OCI-M1 (cell line): Measurements from ENCODE around the gene SEC31A.
"Not testable (repeated sequence)": the region's sequence is repeated elsewhere in the genome, so short reads cannot be mapped to it uniquely, and the experiment has no call there.

ENCODE experiments used
- DNase-seq: peaks from one replicate; lab custom pipeline; 2025; lab: John Stamatoyannopoulos, UW

The SEC31A gene

DNA sequence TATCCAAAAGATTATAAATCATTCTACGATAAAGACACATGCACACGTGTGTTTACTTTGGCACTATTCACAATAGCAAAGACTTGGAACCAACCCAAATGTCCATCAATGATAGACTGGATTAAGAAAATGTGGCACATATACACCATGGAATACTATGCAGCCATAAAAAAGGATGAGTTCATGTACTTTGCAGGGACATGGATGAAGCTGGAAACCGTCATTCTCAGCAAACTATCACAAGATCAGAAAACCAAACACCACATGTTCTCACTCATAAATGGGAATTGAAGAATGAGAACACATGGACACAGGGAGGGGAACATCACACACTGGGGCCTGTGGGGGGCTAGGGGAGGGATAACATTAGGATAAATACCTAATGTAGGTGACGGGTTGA is 57.9 kb downstream of the SEC31A start:
- DNase-seq, result not testable (repeated sequence)

DNA sequence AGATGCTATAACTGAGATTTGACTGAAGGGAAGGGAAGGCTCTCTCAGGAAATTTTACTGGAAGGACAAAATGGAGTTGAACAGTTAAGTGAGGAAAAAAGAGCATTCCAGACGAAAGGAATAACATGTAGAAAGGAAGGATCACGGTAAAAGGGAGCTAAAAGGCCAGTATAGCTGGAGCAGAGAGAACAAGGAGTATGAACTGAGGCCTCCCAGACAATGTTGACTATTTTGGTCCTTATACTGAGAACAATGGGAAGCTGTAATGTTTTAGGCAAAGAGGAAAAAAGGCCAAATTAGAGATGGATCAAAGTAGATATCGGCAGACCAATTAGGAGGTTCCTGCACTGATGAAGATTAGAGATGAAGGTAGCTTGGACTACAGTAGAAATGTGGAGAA is 65.5 kb downstream of the SEC31A start:
- DNase-seq, result no peak

DNA sequence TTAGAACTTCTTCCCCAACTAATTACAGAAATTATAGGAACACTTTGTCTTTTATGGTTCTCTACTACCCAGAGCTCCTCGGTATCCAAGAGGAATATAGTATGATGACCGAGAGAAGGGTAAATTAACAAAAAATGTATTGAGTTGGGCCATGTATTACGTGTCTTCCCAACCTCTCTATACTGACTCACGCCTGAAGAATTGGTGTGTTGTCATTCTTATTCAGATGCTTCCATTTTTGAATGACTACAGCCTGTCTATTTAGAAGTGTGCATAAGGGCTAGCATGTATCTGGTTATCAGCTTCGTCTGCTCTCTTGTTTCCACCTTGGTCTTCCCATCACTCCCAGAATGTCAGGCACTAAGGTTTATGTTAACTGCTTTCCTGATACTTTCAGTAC is 67.9 kb downstream of the SEC31A start:
- DNase-seq, result no peak

DNA sequence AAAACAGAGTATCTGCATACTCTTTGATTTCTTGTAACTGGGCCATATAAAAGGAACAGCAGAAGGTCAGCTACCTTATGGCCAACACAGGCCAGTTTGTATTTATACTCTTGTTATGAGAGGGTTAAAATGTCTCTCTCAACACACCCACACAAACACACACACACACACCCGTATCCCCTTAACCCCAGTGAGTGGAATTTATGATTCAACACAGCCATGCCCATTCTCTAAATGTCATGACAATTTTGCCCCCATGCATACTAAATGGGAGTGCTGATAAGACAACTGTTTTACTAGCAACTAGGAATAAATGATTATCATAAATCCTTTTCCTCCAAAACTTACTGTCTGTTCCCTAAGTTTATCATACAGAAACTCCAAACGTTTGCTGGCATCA is 70.3 kb downstream of the SEC31A start:
- no peak for DNase-seq

DNA sequence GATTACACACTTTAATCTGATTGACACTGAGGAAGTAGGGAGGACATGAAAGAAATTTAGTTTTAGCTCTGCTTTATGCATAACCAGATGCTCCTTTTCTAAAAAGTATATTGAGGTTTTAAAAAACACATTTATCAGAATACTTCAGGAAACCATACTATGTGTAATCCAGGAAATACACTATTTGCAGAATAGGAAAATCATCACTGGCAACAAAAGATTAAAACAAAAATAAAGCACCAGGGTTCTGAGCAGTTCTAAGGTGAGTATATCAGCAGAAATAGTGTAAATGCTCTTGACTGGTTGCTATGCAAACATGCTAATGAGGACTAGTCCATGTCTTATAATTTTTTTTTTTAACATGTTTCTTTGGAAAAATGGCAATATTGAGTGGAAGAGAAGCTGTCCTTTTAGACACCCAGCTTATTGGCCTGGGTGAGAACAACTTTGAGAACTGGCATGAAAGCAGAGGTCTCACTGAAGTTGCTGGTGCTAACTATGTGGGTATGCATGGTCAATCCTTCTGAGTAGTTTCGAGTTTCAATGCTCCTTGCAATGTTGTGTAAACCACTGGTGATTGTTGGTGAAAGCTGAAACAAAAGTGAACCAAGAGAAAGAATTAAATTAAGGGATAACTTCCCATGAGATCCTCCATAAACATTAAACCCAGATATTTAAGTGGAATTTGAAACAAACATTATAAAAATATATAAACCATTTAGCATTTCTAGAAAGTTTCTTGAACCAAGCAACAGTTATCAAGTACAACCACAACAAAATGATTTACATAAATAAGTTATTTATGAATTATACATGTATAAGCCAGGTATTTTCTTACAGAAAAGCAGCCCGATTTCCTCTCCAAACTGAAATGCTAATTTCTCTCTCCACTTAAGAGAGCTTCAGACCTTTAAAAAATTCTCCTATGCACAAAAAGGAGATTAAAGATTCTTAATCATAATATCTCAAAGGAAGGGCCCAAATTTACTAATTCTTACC is 72.0 kb downstream of the SEC31A start:
- DNase-seq, result no peak

DNA sequence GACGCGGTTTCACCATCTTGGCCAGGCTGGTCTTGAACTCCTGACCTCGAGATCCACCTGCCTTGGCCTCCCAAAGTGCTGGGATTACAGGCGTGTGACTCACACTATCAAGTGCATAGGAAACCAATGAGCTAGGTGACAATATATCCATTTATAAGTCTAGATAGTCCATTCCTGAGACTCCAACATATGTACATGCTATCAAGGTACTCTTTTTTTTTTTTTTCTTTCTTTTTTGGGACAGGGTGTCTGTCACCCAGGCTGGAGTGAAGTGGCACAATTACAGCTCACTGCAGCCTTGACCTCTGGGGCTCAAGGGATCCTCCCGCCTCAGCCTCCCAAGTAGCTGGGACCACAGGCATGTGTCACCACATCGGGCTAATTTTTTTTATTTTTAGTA is 74.1 kb downstream of the SEC31A start:
- not testable (repeated sequence) for DNase-seq

DNA sequence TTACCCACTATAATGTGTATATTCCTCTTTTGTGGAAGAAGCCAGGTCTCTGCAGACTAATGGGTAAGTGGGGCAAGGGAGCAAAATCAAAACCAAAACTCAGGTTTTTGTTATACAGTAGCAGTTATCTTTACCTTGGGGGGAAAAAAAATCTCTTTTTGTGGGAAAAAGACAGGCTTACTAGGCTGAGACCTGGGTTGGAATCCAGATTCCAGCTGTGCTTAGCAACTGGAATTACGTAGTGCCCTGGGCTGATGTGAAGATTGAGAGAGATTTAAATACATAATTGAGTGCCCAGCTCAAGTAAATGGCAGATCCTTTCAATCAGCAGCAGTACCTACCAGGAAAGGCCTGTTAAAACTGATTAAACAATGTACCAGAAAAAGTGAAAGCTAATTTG is 76.9 kb downstream of the SEC31A start:
- no peak for DNase-seq

DNA sequence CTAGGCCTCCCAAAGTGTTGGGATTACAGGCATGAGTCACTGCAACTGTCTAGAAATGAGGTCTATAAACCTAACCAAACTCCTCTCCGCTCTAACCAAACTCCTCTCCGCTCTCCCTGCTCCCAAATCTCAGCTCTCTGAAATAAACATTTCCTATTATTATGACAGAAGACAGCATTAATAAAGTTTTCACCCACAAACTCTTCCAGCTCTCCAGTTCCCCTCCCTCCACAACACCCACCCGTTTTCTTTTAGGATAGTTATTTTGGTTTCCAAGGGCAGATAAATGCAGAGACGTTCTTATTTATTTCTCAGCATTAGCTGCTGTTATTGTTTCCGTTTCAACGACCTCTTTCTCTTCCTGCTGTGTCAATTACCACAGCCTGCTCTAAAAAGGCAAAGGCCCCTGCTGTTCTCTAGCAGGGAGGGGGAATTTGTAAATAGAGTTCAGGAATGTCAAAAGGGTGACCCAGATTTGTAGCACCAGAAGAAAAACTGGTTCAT is 79.1 kb downstream of the SEC31A start:
- no peak for DNase-seq

DNA sequence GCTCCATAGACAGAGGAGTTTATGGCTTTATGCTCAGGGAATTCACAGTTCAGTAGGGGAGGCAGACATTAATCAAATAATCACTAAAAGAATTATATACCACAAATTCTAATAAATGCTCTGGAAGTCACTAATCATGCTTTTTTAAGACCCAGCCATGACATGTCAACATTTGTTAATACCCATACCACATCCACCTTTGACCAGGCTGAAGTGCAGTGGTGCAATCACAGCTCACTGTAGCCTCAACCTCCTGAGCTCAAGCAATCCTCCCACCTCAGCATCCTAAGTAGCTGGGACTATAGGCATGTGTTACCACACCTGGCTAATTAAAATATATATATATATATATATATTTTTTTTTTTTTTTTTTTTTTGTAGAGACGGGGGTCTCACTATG is 79.6 kb downstream of the SEC31A start:
- DNase-seq, result no peak

DNA sequence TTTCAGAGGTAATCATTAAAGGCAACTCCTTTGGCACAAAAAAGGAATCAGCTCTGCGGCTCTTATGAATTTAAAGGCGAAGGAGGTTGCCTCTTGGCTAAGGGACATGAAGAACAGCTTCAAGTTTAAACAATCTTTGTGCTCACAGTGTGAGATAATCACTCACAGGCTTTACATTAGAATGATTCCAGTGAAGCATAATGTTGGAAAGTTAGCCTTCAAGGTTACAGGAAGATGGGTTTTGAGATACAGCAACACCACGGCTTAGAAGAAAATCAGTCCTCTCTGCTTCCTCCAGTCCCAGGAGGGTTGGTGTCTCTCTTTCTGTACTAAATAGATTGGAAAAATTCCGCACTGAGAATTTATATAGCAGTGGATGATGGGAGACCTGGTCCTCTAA is 80.8 kb downstream of the SEC31A start:
- no peak for DNase-seq

DNA sequence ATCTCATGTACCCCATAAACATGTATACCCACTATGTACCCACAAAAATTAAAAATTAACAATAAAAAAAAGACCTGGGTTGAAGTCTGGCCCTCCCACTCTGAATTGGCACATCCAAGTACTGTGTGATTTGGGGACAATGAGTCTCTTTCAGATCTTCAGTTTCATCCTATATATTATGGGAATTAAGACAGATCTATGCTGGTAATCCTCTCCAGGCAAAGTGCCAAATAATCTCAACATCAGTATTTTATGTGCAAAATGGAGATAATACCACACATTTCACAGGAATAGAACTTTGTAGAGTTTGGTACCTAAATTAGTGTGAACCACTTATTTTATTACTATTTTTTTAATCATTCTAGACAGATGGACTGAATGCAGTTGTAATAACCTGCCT is 81.3 kb downstream of the SEC31A start:
- DNase-seq, result no peak

DNA sequence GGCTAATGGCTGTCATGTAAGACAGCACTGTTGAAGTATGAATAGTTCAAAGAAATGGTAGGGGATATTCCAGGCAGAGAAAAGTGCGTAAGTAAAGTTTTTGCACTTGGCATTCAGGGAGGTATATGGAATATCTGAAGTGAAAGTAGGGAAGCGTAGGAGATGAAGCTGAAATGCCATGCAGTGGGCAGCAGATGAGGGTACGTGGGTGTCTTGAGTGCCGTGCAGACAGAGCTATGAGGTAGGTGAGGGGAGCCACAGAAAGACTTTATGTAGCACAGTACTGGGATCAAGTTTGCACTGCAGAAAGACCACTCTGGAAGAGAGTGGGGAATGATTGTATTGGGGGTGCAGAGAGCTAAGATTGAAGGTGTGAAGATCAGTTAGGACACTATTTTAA is 87.2 kb downstream of the SEC31A start:
- no peak for DNase-seq

DNA sequence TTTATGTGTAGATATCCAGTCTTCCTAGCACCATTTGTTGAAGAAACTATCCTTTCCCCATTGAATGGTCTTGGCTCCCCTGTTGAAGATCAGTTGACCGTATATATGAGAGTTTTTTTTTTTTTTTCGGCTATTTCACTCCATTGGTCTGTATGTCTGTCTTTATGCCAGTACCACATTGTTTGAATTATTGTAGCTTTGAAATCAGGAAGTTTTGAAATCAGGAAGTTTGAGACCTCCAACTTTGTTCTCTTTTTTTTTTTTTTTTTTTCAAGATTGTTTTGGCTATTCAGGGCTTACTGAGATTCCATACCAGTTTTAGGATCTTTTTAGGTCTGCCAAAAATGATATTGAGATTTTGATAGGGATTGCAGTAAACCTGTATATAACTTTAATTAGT is 88.0 kb downstream of the SEC31A start:
- peak; percentile 40 for DNase-seq

DNA sequence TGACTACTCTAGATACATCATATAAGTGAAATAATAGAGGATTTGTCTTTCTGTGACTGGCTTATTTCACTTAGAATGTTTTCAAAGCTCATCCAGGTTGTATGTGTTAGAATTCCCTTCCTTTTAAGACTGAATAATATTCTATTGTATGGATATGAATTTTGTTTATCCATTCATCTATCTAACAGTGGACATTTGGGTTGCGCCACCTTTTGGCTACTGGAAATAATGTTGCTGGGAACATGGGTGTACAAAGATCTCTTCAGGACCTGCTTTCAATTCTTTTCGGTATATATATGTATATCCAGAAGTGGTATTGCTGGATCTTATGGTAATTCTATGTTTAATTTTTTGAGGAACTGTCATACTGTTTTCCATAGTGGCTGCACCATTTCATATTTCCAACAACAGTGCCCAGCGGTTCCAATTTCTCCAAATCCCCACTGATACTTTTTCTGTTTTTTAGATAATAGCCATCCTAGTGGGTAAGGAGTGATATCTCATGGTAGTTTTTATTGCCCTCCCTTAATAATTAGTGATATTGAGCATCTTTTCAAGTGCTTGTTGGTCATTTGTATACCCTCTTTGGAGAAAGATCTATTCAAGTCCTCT is 88.9 kb downstream of the SEC31A start:
- peak; percentile 59 for DNase-seq

DNA sequence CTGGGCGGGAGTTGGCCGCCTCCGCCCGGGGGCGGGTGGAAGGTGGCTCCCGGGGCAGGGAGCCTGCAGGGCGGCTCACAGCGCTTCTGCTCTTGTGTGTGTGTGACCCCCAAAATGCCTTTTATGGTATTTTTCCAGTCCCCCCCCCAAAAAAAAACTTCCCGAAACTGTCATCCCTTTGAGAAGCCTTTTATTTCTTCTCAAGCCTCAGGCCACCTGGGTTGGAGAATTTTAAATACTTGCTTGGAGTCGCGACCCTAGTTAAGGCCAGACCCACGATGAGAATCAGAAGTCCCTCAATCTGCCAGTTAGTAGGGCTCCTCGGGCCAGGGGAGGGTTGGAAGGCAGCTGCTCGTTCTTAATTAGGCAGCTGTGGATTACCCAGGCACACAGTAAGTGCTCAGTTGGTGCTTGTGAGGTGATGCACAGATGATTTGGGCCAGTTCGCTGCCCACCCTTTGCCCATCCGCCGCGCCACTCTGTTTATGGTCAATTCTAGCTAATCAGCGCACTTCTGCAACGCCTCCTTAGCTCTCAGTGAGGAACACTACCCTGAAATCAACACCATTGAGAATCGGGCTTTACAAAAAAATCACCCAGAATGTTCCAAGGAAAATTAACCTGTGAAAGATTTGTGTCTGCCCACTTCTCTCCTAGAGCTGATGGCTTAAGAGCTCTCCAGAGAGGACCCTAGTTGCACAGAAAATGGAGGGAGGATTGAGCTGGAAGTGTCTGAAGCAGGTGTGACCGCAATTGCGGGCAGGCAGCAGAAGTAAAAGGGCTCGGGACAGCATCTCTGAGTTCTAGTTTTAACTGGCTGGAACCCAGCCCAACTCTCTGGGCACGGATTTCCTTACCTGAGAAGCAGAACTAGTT is 91.7 kb downstream of the SEC31A start:
- DNase-seq, result no peak

DNA sequence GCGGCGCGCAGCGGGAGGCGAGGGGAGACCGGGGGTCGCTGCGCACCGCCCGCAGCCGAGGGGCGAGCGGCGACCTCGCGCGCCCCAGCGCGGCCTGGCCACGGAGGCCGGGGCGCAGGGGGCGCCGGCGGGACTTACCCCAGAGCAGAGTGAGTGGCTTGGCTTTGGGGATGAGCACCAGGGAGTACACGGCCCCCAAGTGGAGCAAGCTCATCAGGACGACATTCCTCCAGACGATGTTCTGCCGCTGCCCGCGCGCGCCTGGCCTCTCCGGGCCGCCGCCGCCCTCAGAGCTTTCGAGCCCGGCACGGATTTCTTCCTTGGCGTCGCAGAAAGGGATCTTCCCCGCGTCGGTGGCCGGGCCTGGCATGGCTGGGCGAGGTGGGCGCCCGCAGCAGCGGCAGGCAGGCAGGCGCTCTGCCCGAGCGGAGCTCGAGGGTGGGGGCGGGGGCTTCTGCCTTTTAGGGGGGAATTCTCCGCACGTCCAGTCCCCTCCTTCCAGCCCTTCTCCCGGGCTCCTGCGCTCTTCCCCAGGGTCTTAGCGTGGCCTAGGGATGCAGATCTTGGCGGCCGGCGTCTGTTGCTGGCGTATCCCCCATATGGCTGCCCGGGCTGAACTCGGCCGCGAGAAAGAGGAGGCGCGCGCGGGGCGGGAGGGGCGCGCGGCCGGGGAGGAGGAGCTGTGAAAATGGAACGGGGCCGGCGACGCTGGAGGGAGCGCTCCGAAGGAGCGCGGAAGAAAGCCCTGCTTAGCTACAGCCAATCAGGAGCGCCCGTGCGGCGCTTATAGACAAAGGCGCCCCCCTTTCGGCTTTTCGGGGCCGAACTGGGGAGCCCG is 92.6 kb downstream of the SEC31A start, which contains the start of gene SCD5:
SCD5 (minus strand) TSS at position 629 of the 838 bp plus-strand sequence; CDS start at position 370, 259 bp downstream.
- peak; percentile 15 for DNase-seq

DNA sequence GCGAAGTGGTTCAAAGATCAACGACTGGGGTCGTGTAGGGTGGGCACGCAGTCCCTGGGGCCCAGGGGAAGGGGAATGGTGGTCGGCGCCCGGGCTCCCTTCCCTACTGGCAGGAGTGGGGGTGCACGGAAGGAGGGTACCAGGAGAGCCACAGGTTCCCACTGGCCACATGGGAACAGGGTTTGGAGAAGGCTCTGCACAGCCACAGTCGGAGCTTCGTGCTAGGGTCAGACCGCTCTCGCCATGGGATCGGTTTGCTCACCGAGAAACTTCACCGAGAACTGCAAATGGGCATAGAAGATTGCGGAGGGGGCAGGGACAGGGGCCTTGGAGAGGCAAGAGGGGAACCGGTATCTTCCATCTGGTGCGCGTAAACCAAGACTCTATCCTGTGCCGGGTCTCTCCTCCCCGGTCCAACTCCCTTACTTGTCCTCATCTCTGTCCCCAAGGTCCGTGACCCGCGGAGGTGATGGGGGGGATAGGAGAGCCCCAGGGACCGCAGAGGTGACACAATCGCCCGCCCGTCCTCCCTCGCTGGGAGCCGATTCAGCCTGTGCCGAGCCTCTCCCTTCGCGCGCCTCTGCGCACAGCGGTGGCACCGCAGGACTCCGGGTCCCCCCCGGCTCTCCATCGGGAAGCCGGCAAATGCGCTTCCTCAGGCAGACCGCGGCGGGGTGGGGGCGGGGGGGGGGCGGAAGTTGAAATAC is 93.4 kb downstream of the SEC31A start:
- DNase-seq, result no peak

DNA sequence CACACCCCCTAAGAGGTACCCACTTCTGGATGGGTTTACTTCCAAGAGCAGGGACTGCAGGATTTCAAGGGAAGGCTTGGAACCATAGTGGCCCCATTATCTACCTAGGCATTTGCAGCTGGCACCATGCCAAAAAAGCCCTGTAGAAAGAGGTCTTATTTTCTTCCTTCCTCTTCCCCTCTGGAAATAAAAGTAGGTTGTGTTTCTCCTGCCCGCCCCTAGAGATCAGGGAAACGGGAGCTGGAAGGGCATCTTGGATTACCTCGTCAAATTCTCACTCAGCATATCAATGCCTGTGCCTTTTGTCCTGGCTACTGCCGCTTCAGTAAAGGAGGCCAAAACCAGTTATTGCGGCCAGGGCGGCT is 93.9 kb downstream of the SEC31A start:
- no peak for DNase-seq

DNA sequence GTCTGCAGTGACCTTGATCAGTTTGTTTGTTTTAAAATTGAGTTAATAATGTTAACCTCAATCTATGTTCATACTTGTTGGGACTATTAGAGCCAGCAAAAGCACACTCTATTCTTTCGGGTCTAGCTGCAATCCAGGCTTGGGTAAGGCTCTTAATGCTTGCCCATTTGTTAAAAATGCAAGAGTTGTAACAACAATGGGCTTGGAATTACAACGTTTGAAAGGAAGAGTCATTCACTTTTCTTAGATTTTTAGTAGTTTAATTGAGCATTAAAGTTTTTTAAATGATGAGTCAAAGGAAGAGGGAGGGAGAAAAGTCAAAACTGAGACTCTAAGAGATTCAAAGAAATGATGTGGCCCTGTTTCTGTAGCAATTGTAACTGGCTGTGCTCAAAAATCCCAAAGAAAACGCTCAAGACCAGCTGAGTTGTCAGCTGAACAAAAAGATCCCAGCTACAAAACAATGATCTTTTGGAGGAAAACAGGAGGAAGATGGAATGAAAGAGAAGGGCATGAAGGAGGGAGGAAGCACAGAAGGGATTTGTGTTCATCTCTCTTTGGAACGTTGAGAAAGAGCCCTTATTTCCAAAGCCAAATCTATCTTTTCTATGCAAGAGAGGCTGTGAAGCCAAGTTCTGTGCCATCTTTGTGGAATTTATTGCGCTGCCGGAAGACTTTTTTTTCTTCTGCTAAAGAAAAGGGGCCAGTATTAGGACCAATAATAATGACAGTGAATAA is 97.9 kb downstream of the SEC31A start:
- no peak for DNase-seq

DNA sequence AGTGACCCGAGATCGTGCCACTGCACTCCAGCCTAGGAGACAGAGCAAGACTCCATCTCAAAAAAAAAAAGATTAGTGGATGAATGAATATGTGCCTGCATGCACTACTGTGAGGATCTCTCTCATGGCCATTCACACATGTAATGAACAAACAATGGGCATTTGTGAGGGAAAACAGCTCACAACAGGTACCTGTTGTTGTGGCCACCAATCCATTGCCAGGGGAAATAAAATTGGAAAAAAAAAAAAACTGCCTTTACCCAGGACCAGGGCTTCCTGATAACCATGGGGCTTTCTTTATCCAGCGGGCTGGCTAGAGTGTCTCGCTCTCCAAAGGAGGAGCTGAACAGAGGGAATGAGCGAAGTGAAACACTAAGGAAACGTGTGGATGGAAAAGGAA is 99.8 kb downstream of the SEC31A start:
- no peak for DNase-seq
